Neural progenitor cell (in vitro differentiated cells): Measurements from ENCODE around the gene PNKP. TPM values are rescaled to one million over a fixed set of nuclear protein-coding genes. Genes with fewer than 3 reads are reported as not detected.

Source experiments
- DNase-seq: peaks from one replicate; pipeline ENCODE4 v3.0.0-alpha.2; 2016; ENCODE audit warnings: low spot score
- H2AFZ ChIP-seq: fragments of 200-600 bp; sonication (generic); replicated peaks from 2 replicates; pipeline ENCODE4 v1.6.1; 2016; ENCODE audit warnings: antibody characterized with exemption
- H3F3A ChIP-seq: fragments of 200-600 bp; sonication (generic); 2 replicates; pipeline ENCODE4 v1.6.1; 2016; ENCODE audit warnings: antibody characterized with exemption, low read depth
- H3K27ac ChIP-seq: fragments of 200-600 bp; sonication (generic); 2 replicates; pipeline ENCODE4 v1.5.1; 2016; ENCODE audit warnings: mild to moderate bottlenecking
- H3K27me3 ChIP-seq: fragments of 200-600 bp; sonication (generic); 2 replicates; pipeline ENCODE4 v1.6.1; 2016; ENCODE audit warnings: mild to moderate bottlenecking, moderate library complexity
- H3K36me3 ChIP-seq: fragments of 200-600 bp; sonication (generic); 2 replicates; pipeline ENCODE4 v1.5.1; 2016
- H3K4me1 ChIP-seq: fragments of 200-600 bp; sonication (generic); 2 replicates; pipeline ENCODE4 v1.6.1; 2016; ENCODE audit warnings: mixed run types
- H3K4me2 ChIP-seq: fragments of 200-600 bp; sonication (generic); 2 replicates; pipeline ENCODE4 v1.6.1; 2016
- H3K4me3 ChIP-seq: fragments of 200-600 bp; sonication (generic); 2 replicates; pipeline ENCODE4 v1.5.1; 2016
- H3K79me2 ChIP-seq: fragments of 200-600 bp; sonication (generic); 2 replicates; pipeline ENCODE4 v1.6.1; 2016; ENCODE audit warnings: low read depth
- H3K9ac ChIP-seq: fragments of 200-600 bp; sonication (generic); 2 replicates; pipeline ENCODE4 v1.6.1; 2016
- H3K9me3 ChIP-seq: fragments of 200-600 bp; sonication (generic); 2 replicates; pipeline ENCODE4 v1.5.1; 2016; ENCODE audit warnings: low read depth
- H4K20me1 ChIP-seq: fragments of 200-600 bp; sonication (generic); 2 replicates; pipeline ENCODE4 v1.6.1; 2016; ENCODE audit warnings: low read depth
- H3K27ac Mint-ChIP-seq: 3 replicates; pipeline ENCODE4 v1.8.0; 2021; ENCODE audit warnings: mixed read lengths
- H3K27me3 Mint-ChIP-seq: 2 replicates; pipeline ENCODE4 v1.8.0; 2022; ENCODE audit warnings: low read depth, mild to moderate bottlenecking, inconsistent platforms, moderate library complexity, mixed read lengths; ENCODE audit not compliant: insufficient read depth
- H3K36me3 Mint-ChIP-seq: 3 replicates; pipeline ENCODE4 v1.8.0; 2021; ENCODE audit warnings: mixed read lengths
- H3K4me1 Mint-ChIP-seq: 3 replicates; pipeline ENCODE4 v1.8.0; 2021; ENCODE audit warnings: mixed read lengths
- H3K4me3 Mint-ChIP-seq: 3 replicates; pipeline ENCODE4 v1.8.0; 2021; ENCODE audit warnings: mild to moderate bottlenecking, moderate library complexity, mixed read lengths
- H3K9me3 Mint-ChIP-seq: 3 replicates; pipeline ENCODE4 v1.8.0; 2020; ENCODE audit warnings: mixed read lengths
- CTCF ChIP-seq: fragments of 200-600 bp; sonication (generic); IDR thresholded peaks from 2 replicates; pipeline ENCODE4 v1.5.1; 2017; ENCODE audit warnings: antibody characterized with exemption, mild to moderate bottlenecking
- EZH2 ChIP-seq: fragments of 200-600 bp; sonication (generic); IDR thresholded peaks from 2 replicates; pipeline ENCODE4 v1.6.1; 2017; ENCODE audit warnings: antibody characterized with exemption, mild to moderate bottlenecking, moderate library complexity
- EZH2phosphoT487 ChIP-seq: fragments of 200-600 bp; sonication (generic); IDR thresholded peaks from 2 replicates; pipeline ENCODE4 v1.6.1; 2017; ENCODE audit warnings: antibody characterized with exemption
- total RNA-seq: library from RNA; depleted of rRNA; stranded (reverse); fragments of >200 nt; gene quantifications from 2 replicates; pipeline ENCODE4 v1.2.3, GENCODE V29; 2015; ENCODE audit warnings: low replicate concordance

Gene PNKP
- total RNA-seq, 1 donor from 2014 or later, result 41.1 TPM

GRCh38 chr19:49904136-49904535 lies 36.8 kb upstream of the PNKP start:
- no peak overlapping the region for H3K27ac Mint-ChIP-seq
- Histone ChIP-seq H3K9me3 (no peaks in the 10 kb centered on the region), H3K36me3 (no peaks in the 10 kb centered on the region), H3K4me3 (no peak overlapping the region), H2AFZ (no peak overlapping the region), H3K79me2 (no peaks in the 10 kb centered on the region), H3K27ac (no peak overlapping the region), H3K27me3 (no peaks in the 10 kb centered on the region), H3K4me2 (no peak overlapping the region), H3K9ac (no peak overlapping the region), H4K20me1 (peaks cover 29% of the 10 kb centered on the region), H3K4me1 (no peaks in the 10 kb centered on the region), H3F3A (peaks cover 8% of the 10 kb centered on the region)
- peaks cover 18% of the 10 kb centered on the region for H3K36me3 Mint-ChIP-seq
- peaks cover 8% of the 10 kb centered on the region for H3K27me3 Mint-ChIP-seq
- no peaks in the 10 kb centered on the region for H3K4me1 Mint-ChIP-seq
- no peak overlapping the region for H3K4me3 Mint-ChIP-seq
- no peak for TF ChIP-seq EZH2
- no peak for TF ChIP-seq CTCF
- no peak for TF ChIP-seq EZH2phosphoT487
- no peaks in the 10 kb centered on the region for H3K9me3 Mint-ChIP-seq
- DNase-seq, result no peak

DNA sequence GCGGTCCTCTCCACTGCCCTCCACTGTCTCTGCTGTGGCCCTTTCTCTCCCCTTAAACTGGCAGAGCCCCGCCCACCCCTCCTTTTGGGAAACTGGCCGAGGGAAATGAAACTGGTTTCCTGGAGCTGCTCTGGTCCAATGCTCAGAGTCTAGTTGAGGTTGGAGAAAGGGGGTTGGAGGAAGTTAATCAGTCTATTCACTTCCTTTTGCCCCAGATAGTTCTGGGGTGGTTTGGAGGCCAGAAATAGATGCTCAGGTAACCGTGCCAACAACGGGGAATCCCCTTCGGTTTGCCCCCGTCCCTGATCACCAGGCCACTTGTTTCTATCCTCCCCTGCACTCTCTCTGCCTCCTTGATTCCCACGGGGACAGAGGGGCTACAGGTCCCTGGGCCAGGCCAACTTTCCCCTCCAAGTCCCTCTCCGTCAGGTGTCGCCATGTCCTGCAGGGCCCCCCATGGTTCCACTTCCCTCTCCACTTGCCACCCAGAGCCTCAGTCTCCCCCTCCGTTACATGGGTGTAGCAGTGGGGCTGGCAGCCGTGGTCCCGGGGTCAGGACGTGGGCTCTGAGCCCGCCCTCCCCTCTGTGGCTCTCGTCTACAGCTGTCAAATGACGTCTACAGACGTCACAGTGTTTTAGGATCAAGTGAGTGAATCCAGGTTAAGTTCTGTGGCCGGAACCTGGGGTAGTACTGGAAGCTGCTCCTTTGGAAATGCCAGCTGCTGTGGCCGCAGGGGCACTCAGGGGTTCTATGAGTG lies 29.7 kb upstream of the PNKP start, which contains the start of gene IL4I1:
IL4I1 (minus strand) TSS at position 25 of the 759 bp plus-strand sequence. CDS start 727 bp downstream, outside the sequence.
- Mint-ChIP-seq H3K27ac (peak within 1 kb of the TSS; percentile 62), H3K36me3 (no peaks in the 10 kb centered on the region), H3K27me3 (peaks cover 19% of the 10 kb centered on the region), H3K4me3 (peak within 1 kb of the TSS; percentile 48), H3K9me3 (no peaks in the 10 kb centered on the region), H3K4me1 (peaks cover 15% of the 10 kb centered on the region)
- H3K4me3 ChIP-seq, result no peak within 1 kb of the TSS
- H3K27ac ChIP-seq, result no peak within 1 kb of the TSS
- H3K9ac ChIP-seq, result no peak within 1 kb of the TSS
- H3K36me3 ChIP-seq, result no peaks in the 10 kb centered on the region
- H4K20me1 ChIP-seq, result no peaks in the 10 kb centered on the region
- no peaks in the 10 kb centered on the region for H3K4me1 ChIP-seq
- no peaks in the 10 kb centered on the region for H3K79me2 ChIP-seq
- no peak for TF ChIP-seq EZH2phosphoT487
- no peak for TF ChIP-seq CTCF
- TF ChIP-seq EZH2, result no peak
- no peaks in the 10 kb centered on the region for H3K27me3 ChIP-seq
- DNase-seq, result no peak
- no peak within 1 kb of the TSS for H2AFZ ChIP-seq
- H3K9me3 ChIP-seq, result no peaks in the 10 kb centered on the region
- H3F3A ChIP-seq, result no peaks in the 10 kb centered on the region
- H3K4me2 ChIP-seq, result no peak within 1 kb of the TSS

- Histone ChIP-seq H3F3A (peaks cover 7% of the 10 kb centered on the region), H3K27ac (no peak overlapping the region), H3K9me3 (no peaks in the 10 kb centered on the region), H3K36me3 (no peaks in the 10 kb centered on the region), H3K4me2 (no peak overlapping the region), H3K9ac (no peak overlapping the region), H3K4me1 (no peaks in the 10 kb centered on the region), H4K20me1 (no peaks in the 10 kb centered on the region), H3K79me2 (no peaks in the 10 kb centered on the region), H3K4me3 (no peak overlapping the region), H2AFZ (no peak overlapping the region), H3K27me3 (peaks cover 8% of the 10 kb centered on the region)
- Mint-ChIP-seq H3K4me1 (peaks cover 19% of the 10 kb centered on the region), H3K36me3 (no peaks in the 10 kb centered on the region), H3K27me3 (peaks cover 19% of the 10 kb centered on the region), H3K27ac (no peak overlapping the region), H3K4me3 (no peak overlapping the region), H3K9me3 (no peaks in the 10 kb centered on the region)
- TF ChIP-seq EZH2, result no peak
- no peak for TF ChIP-seq CTCF
- no peak for TF ChIP-seq EZH2phosphoT487
- DNase-seq, result no peak
These were observed 28.4 kb upstream of the PNKP start for GRCh38 chr19:49895566-49896297.
